Loucy (cell line): ENCODE data around the gene WNK2.

ENCODE experiments used
- H2AFZ ChIP-seq: fragments of 200-600 bp; sonication (generic); 2 replicates; pipeline ENCODE4 v1.6.0; 2016; ENCODE audit warnings: antibody characterized with exemption, mild to moderate bottlenecking, low read length, moderate library complexity
- H3F3A ChIP-seq: fragments of 200-600 bp; 2 replicates; pipeline ENCODE4 v1.6.0; 2016; ENCODE audit warnings: antibody characterized with exemption, low read depth, mild to moderate bottlenecking
- H3K27me3 ChIP-seq: fragments of 200-600 bp; sonication (generic); 2 replicates; pipeline ENCODE4 v1.6.1; 2014; ENCODE audit warnings: low read length, mild to moderate bottlenecking; ENCODE audit not compliant: insufficient read depth, poor library complexity, severe bottlenecking
- H3K36me3 ChIP-seq: fragments of 200-600 bp; sonication (generic); 2 replicates; pipeline ENCODE4 v1.6.1; 2016; ENCODE audit warnings: low read length; ENCODE audit not compliant: insufficient read depth
- H3K4me1 ChIP-seq: fragments of 200-600 bp; sonication (generic); 2 replicates; pipeline ENCODE4 v1.5.1; 2014; ENCODE audit warnings: low read length, mild to moderate bottlenecking; ENCODE audit not compliant: insufficient read depth, poor library complexity, severe bottlenecking
- H3K4me2 ChIP-seq: fragments of 200-600 bp; sonication (generic); 2 replicates; pipeline ENCODE4 v1.6.0; 2014; ENCODE audit warnings: antibody characterized with exemption, low read length, low read depth, mild to moderate bottlenecking; ENCODE audit not compliant: poor library complexity, severe bottlenecking
- H3K4me3 ChIP-seq: fragments of 200-600 bp; sonication (generic); 2 replicates; pipeline ENCODE4 v1.5.1; 2014; ENCODE audit warnings: low read length, mild to moderate bottlenecking, mixed read lengths; ENCODE audit not compliant: poor library complexity, severe bottlenecking
- H3K79me2 ChIP-seq: fragments of 200-600 bp; sonication (generic); 2 replicates; pipeline ENCODE4 v1.6.1; 2014; ENCODE audit warnings: low read length; ENCODE audit not compliant: insufficient read depth
- H3K9ac ChIP-seq: fragments of 200-600 bp; sonication (generic); 2 replicates; pipeline ENCODE4 v1.6.0; 2014; ENCODE audit warnings: mild to moderate bottlenecking, low read depth, low read length, moderate library complexity; ENCODE audit not compliant: poor library complexity, severe bottlenecking
- H3K9me2 ChIP-seq: fragments of 200-600 bp; sonication (generic); replicated peaks from 2 replicates; pipeline ENCODE4 v1.6.1; 2016; ENCODE audit warnings: low read depth, low read length, mixed read lengths
- H3K9me3 ChIP-seq: fragments of 200-600 bp; sonication (generic); 2 replicates; pipeline ENCODE4 v1.6.1; 2014; ENCODE audit warnings: mild to moderate bottlenecking, antibody characterized with exemption, low read length, low read depth; ENCODE audit not compliant: insufficient read depth
- H4K20me1 ChIP-seq: fragments of 200-600 bp; sonication (generic); 2 replicates; pipeline ENCODE4 v1.6.0; 2014; ENCODE audit warnings: antibody characterized with exemption, low read length, mild to moderate bottlenecking; ENCODE audit not compliant: insufficient read depth, poor library complexity, severe bottlenecking
- EZH2phosphoT487 ChIP-seq: fragments of 200-600 bp; IDR thresholded peaks from 2 replicates; pipeline ENCODE4 v1.6.1; 2018; ENCODE audit warnings: antibody characterized with exemption, mild to moderate bottlenecking, moderate library complexity, borderline replicate concordance
- TF ChIP-seq, protein P1 (sequence below): fragments of 200-600 bp; sonication (generic); conservative IDR thresholded peaks from 2 replicates; pipeline ENCODE4 v1.5.1; 2014; ENCODE audit warnings: mild to moderate bottlenecking, antibody characterized with exemption, low read length

Gene WNK2

DNA sequence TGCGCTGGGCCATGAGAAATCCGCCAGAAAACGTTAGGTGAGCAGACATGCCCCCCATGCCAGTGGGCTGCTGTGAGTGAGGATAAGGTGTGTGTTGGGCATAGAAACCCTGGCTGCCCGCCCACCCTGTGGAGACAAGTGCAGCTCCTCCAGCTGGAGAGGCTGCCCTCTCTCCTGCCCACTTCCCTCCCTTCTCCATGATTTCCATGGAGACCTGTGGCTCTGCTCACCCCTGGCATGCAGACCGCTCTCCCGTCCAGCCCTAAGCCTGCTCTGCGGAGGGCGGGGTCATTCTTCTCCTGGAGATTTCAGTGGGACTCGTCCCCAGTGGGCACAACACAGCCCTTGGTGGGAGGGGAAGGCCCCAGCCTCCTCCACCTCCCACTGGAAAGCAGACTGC, 134.5 kb downstream of the WNK2 start:
- H3K9me3 ChIP-seq = no peaks in the 10 kb centered on the region
- no peak overlapping the region for H3K9ac ChIP-seq
- H3K4me3 ChIP-seq = no peak overlapping the region
- H4K20me1 ChIP-seq = no peaks in the 10 kb centered on the region
- no peaks in the 10 kb centered on the region for H3K4me1 ChIP-seq
- TF ChIP-seq EZH2phosphoT487 = no peak
- TF ChIP-seq, protein P1, sequence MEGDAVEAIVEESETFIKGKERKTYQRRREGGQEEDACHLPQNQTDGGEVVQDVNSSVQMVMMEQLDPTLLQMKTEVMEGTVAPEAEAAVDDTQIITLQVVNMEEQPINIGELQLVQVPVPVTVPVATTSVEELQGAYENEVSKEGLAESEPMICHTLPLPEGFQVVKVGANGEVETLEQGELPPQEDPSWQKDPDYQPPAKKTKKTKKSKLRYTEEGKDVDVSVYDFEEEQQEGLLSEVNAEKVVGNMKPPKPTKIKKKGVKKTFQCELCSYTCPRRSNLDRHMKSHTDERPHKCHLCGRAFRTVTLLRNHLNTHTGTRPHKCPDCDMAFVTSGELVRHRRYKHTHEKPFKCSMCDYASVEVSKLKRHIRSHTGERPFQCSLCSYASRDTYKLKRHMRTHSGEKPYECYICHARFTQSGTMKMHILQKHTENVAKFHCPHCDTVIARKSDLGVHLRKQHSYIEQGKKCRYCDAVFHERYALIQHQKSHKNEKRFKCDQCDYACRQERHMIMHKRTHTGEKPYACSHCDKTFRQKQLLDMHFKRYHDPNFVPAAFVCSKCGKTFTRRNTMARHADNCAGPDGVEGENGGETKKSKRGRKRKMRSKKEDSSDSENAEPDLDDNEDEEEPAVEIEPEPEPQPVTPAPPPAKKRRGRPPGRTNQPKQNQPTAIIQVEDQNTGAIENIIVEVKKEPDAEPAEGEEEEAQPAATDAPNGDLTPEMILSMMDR = no peak
- H3F3A ChIP-seq = no peaks in the 10 kb centered on the region
- no peaks in the 10 kb centered on the region for H3K79me2 ChIP-seq
- no peaks in the 10 kb centered on the region for H3K9me2 ChIP-seq
- no peak overlapping the region for H2AFZ ChIP-seq
- H3K4me2 ChIP-seq = no peak overlapping the region
- H3K27me3 ChIP-seq = no peaks in the 10 kb centered on the region
- H3K36me3 ChIP-seq = no peaks in the 10 kb centered on the region

DNA sequence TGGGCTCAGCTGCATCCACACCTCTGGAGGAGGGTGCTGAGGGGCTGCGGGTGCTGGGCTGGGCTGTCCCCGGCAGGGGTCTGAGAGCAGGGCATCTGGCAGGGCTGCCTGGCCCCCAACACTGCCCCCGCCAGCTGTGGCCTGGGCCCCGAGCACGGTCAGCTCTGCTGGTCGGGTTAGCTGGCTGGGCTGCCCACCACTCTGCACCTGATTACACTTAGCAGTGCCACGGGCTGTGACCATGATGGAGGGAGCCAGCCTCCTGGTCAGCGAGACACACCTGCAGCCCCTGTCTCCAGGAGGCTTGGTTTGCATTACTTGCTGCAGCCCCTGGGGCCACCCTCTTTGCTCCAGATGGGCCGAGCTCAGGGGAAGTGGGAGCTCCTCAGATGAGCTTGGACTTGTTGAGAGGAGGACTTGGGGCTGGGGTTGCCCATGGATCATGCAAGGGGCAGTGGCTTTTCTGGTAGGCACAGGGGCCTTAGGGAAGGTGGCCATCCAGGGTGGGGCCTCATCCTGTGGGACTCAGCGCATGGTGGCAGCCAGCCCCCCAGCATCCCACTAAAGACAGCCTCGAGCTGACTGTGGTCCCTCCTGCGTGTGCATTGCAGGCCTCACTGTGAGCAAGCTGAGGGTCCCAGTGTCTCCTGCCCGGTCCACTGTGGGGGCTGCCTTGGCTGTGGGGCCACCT, 135.5 kb downstream of the WNK2 start:
- Histone ChIP-seq H3K79me2 (no peaks in the 10 kb centered on the region), H2AFZ (no peak overlapping the region), H3K36me3 (no peaks in the 10 kb centered on the region), H4K20me1 (no peaks in the 10 kb centered on the region), H3K4me3 (no peak overlapping the region), H3K4me2 (no peak overlapping the region), H3K9me3 (no peaks in the 10 kb centered on the region), H3K9ac (no peak overlapping the region), H3K4me1 (no peaks in the 10 kb centered on the region), H3F3A (no peaks in the 10 kb centered on the region), H3K9me2 (no peaks in the 10 kb centered on the region), H3K27me3 (no peaks in the 10 kb centered on the region)
- TF ChIP-seq EZH2phosphoT487 = no peak
- TF ChIP-seq, protein P1 = no peak

DNA sequence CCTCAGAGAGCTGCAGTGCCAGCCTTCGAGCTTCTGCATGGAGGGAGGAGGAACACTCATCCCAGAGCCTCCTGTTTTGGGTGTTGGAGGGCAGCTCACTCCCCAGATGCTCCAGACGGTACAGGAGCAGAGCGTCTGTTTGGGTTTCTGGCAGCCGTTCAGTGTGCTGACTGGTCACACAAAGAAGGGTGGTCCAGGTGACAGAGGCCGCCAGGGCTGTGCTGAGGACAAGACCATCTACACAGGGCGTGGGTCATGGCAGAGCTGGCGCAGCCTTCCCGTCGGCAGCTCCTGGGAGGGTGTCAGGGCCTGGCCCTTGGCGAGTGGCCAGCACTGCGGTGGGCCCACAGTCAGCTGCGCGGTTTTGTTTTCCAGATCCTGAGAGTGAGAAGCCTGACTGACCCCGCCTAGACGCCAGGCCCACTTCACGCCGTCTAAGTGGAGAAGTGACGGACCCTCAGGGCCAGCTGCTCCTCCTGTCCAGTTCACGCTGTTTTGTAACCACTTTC, 136.1 kb downstream of the WNK2 start:
- H3K4me2 ChIP-seq = no peak overlapping the region
- no peaks in the 10 kb centered on the region for H3K9me2 ChIP-seq
- H3K4me1 ChIP-seq = no peaks in the 10 kb centered on the region
- H4K20me1 ChIP-seq = no peaks in the 10 kb centered on the region
- H3K79me2 ChIP-seq = no peaks in the 10 kb centered on the region
- no peak overlapping the region for H2AFZ ChIP-seq
- TF ChIP-seq, protein P1 = no peak
- no peak for TF ChIP-seq EZH2phosphoT487
- H3K9me3 ChIP-seq = no peaks in the 10 kb centered on the region
- H3K27me3 ChIP-seq = no peaks in the 10 kb centered on the region
- no peak overlapping the region for H3K4me3 ChIP-seq
- H3F3A ChIP-seq = no peaks in the 10 kb centered on the region
- no peaks in the 10 kb centered on the region for H3K36me3 ChIP-seq
- H3K9ac ChIP-seq = no peak overlapping the region
